ENCODE data around the gene HMGCLL1.
A peak's percentile ranks its signal among the peaks of the same experiment; 100 is the strongest.

Gene HMGCLL1

GRCh38 chr6:55530931-55531330, 48.1 kb downstream of the HMGCLL1 start:
- no peak for DNase-seq

- DNase-seq: peak; percentile 26
Observed at GRCh38 chr6:55528624-55529023, 50.4 kb downstream of the HMGCLL1 start.

GRCh38 chr6:55524441-55524840, 54.6 kb downstream of the HMGCLL1 start:
- DNase-seq: no peak

- DNase-seq: no peak
Observed at GRCh38 chr6:55518529-55519060, 60.4 kb downstream of the HMGCLL1 start.

GRCh38 chr6:55516736-55517135, 62.3 kb downstream of the HMGCLL1 start:
- DNase-seq: no peak

GRCh38 chr6:55512904-55513303, 66.1 kb downstream of the HMGCLL1 start:
- DNase-seq: no peak

- no peak for DNase-seq
Observed at GRCh38 chr6:55511122-55511800, 67.7 kb downstream of the HMGCLL1 start.

- DNase-seq: peak; percentile 4
Observed at GRCh38 chr6:55499591-55499990, 79.4 kb downstream of the HMGCLL1 start.

- no peak for DNase-seq
Observed at GRCh38 chr6:55497694-55498093, 81.3 kb downstream of the HMGCLL1 start.

GRCh38 chr6:55496201-55496600, 82.8 kb downstream of the HMGCLL1 start:
- no peak for DNase-seq

GRCh38 chr6:55495277-55495676, 83.7 kb downstream of the HMGCLL1 start:
- no peak for DNase-seq

GRCh38 chr6:55494411-55494810, 84.6 kb downstream of the HMGCLL1 start:
- no peak for DNase-seq

- DNase-seq: no peak
Observed at GRCh38 chr6:55492259-55492658, 86.7 kb downstream of the HMGCLL1 start.

- no peak for DNase-seq
Observed at GRCh38 chr6:55490871-55491270, 88.1 kb downstream of the HMGCLL1 start.

GRCh38 chr6:55474382-55474781, 104.6 kb downstream of the HMGCLL1 start:
- DNase-seq: peak; percentile 19

GRCh38 chr6:55473722-55474121, 105.3 kb downstream of the HMGCLL1 start:
- DNase-seq: no peak

GRCh38 chr6:55469951-55470366, 109.0 kb downstream of the HMGCLL1 start:
- DNase-seq: no peak

GRCh38 chr6:55456016-55456415, 123.0 kb downstream of the HMGCLL1 start:
- DNase-seq: peak; percentile 33

- DNase-seq: peak; percentile 55
Observed at GRCh38 chr6:55450005-55450404, 129.0 kb downstream of the HMGCLL1 start.

GRCh38 chr6:55449225-55449624, 129.8 kb downstream of the HMGCLL1 start:
- DNase-seq: no peak

GRCh38 chr6:55448451-55448850, 130.5 kb downstream of the HMGCLL1 start:
- peak; percentile 54 for DNase-seq

- DNase-seq: no peak
Observed at GRCh38 chr6:55447891-55448290, 131.1 kb downstream of the HMGCLL1 start.

GRCh38 chr6:55445648-55446204, 133.3 kb downstream of the HMGCLL1 start:
- peak; percentile 43 for DNase-seq
